GM06990 (cell line): ENCODE measurements around the gene DAND5.
A peak's percentile ranks its signal among the peaks of the same experiment; 100 is the strongest.

Experiments
- DNase-seq: peaks from one replicate; pipeline ENCODE4 v3.0.0-alpha.2; 2011; ENCODE audit not compliant: insufficient read length; ENCODE audit errors: extremely low read depth
- H3K27me3 ChIP-seq: replicated peaks from 2 replicates; pipeline ENCODE4 v1.6.0; 2011; ENCODE audit warnings: low read length; ENCODE audit not compliant: control insufficient read depth, insufficient read depth
- H3K36me3 ChIP-seq: 2 replicates; pipeline ENCODE4 v1.5.1; 2011; ENCODE audit warnings: low read length; ENCODE audit not compliant: control insufficient read depth, insufficient read depth
- H3K4me3 ChIP-seq: replicated peaks from 2 replicates; pipeline ENCODE4 v1.5.1; 2011; ENCODE audit warnings: low read depth, mild to moderate bottlenecking, control low read depth, low read length
- CTCF ChIP-seq: IDR thresholded peaks from 2 replicates; pipeline ENCODE4 v1.5.1; 2011; ENCODE audit warnings: low read length, control low read depth, mild to moderate bottlenecking, inconsistent platforms; ENCODE audit not compliant: insufficient read depth, poor library complexity, severe bottlenecking

Gene DAND5

DNA sequence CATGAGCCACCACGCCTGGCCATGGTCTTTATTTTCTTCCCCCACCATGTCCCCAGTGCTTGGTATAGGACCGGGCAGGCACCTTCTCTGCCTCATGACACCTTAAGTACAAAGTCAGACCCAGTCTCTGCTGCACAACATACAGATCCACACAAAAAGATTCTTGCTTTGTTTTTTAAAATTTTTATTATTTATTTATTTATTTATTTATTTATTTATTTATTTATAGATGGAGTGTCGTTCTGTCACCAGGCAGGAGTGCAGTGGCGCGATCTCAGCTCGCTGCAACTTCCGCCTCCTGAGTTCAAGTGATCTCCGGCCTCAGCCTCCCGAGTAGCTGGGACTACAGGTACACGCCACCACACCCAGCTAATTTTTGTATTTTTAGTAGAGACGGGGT is 23.4 kb downstream of the DAND5 start:
- Histone ChIP-seq H3K4me3 (no peak overlapping the region), H3K36me3 (no peaks in the 10 kb centered on the region), H3K27me3 (no peaks in the 10 kb centered on the region; the same call in none of the 2 replicates)
- no peak for TF ChIP-seq CTCF
- DNase-seq = no peak

- no peak for DNase-seq
- Histone ChIP-seq H3K27me3 (no peaks in the 10 kb centered on the region; the same call in none of the 2 replicates), H3K36me3 (no peaks in the 10 kb centered on the region), H3K4me3 (no peak overlapping the region)
- no peak for TF ChIP-seq CTCF
Measured at GRCh38 chr19:12993562-12993961, 24.2 kb downstream of the DAND5 start.

- H3K27me3 ChIP-seq = no peaks in the 10 kb centered on the region; the same call in none of the 2 replicates
- no peaks in the 10 kb centered on the region for H3K36me3 ChIP-seq
- TF ChIP-seq CTCF = no peak
- no peak for DNase-seq
- peak within 1 kb of the TSS; percentile 59 for H3K4me3 ChIP-seq
Measured at GRCh38 chr19:12994701-12995595, 25.6 kb downstream of the DAND5 start, which contains the start of gene NFIX. NFIX (plus strand) TSS chr19:12995475; CDS start chr19:12995838, 363 bp downstream.

GRCh38 chr19:12995596-12996405 is 26.4 kb downstream of the DAND5 start:
- DNase-seq = no peak
- TF ChIP-seq CTCF = no peak
- Histone ChIP-seq H3K4me3 (peak overlapping the region; percentile 31), H3K27me3 (no peaks in the 10 kb centered on the region; the same call in none of the 2 replicates), H3K36me3 (no peaks in the 10 kb centered on the region)

DNA sequence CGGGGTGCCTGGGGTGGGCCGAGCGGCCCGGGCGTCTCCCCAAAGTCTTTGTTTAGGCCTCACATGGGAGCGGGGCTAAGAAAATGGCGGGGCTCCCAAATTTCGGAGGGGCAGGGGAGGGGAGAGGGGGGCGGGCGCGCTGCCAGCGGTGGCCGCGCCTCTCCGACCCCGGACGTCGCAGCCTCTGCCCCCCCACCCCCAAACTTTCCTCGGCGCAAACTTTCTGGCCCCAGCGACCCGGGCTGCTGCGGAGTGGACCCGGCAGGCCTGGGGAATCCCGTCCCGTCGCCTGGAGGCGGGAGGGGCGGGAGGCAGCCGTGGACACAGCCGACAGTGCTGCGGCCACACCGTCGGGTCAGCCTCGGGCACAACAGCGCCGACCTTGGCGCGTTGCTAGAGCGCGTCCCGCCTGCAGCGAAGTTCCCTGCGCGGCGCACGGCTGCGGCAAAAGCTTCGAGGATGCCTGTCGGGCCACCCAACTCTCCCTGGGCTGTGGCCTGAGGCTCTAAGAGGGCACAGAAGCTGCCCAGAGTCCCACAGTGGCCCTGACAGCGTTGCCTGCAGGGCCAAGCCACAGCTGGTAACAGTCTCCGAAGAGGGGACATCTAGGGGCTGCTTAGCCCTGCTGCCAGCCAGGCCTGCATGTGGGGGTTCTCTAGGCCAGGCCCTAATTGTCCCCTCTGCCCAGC is 27.2 kb downstream of the DAND5 start:
- no peak for TF ChIP-seq CTCF
- Histone ChIP-seq H3K4me3 (no peak overlapping the region), H3K27me3 (no peaks in the 10 kb centered on the region; the same call in none of the 2 replicates), H3K36me3 (no peaks in the 10 kb centered on the region)
- DNase-seq = no peak
